WTC11 (cell line): ENCODE results near the gene TBC1D22A. TPM values are rescaled to one million over a fixed set of nuclear protein-coding genes. Genes with fewer than 3 reads are reported as not detected.

ENCODE experiments used
- ATAC-seq: fragments of 200-7000 bp; cut with Tn5 transposase; 2 replicates; pipeline ENCODE4 v1.10.0; 2021; ENCODE audit warnings: mild to moderate bottlenecking, moderate library complexity
- CTCF ChIA-PET: fragments of 300-600 bp; sonication (Branson Sonifier 250); formaldehyde crosslinking; loops from one replicate; lab custom pipeline; 2021; ENCODE audit warnings: antibody characterized with exemption; lab: Charles Lee
- POLR2A ChIA-PET: fragments of 350-600 bp; sonication (Branson Sonifier 250); formaldehyde crosslinking; loops from one replicate; lab custom pipeline; 2021; ENCODE audit warnings: antibody characterized with exemption; lab: Charles Lee
- DNase-seq: peaks from one replicate; pipeline ENCODE4 v3.0.0; 2021; ENCODE audit warnings: low spot score
- H3K27ac Mint-ChIP-seq: 2 replicates; pipeline ENCODE4 v1.8.0; 2021; ENCODE audit warnings: mixed read lengths
- H3K27me3 Mint-ChIP-seq: 2 replicates; pipeline ENCODE4 v1.8.0; 2021; ENCODE audit warnings: low read depth, mild to moderate bottlenecking, moderate library complexity, mixed read lengths
- H3K36me3 Mint-ChIP-seq: 2 replicates; pipeline ENCODE4 v1.8.0; 2021; ENCODE audit warnings: mixed read lengths
- H3K4me1 Mint-ChIP-seq: 2 replicates; pipeline ENCODE4 v1.8.0; 2022; ENCODE audit warnings: mixed read lengths
- H3K4me3 Mint-ChIP-seq: 2 replicates; pipeline ENCODE4 v1.8.0; 2021; ENCODE audit warnings: mild to moderate bottlenecking, moderate library complexity, mixed read lengths
- H3K9me3 Mint-ChIP-seq: 2 replicates; pipeline ENCODE4 v1.8.0; 2021; ENCODE audit warnings: mixed read lengths
- ATF3 ChIP-seq: sonication (generic); formaldehyde crosslinking; conservative IDR thresholded peaks from 2 replicates; pipeline ENCODE4 v1.8.1; 2022; ENCODE audit warnings: mild to moderate bottlenecking, missing genetic modification reagents
- CBFB ChIP-seq: sonication (generic); formaldehyde crosslinking; IDR thresholded peaks from 2 replicates; pipeline ENCODE4 v1.8.1; 2022; ENCODE audit warnings: mild to moderate bottlenecking, low read depth, missing genetic modification reagents
- ELF4 ChIP-seq: sonication (generic); formaldehyde crosslinking; IDR thresholded peaks from 2 replicates; pipeline ENCODE4 v1.8.1; 2022; ENCODE audit warnings: low read depth, mild to moderate bottlenecking, moderate library complexity, missing genetic modification reagents
- FOXP1 ChIP-seq: sonication (generic); formaldehyde crosslinking; IDR thresholded peaks from 2 replicates; pipeline ENCODE4 v1.8.0; 2022; ENCODE audit warnings: missing genetic modification reagents, mild to moderate bottlenecking, moderate library complexity, borderline replicate concordance
- MYBL2 ChIP-seq: sonication (generic); formaldehyde crosslinking; IDR thresholded peaks from 2 replicates; pipeline ENCODE4 v1.8.1; 2023; ENCODE audit warnings: mild to moderate bottlenecking, moderate library complexity, missing genetic modification reagents
- NR1H2 ChIP-seq: sonication (generic); formaldehyde crosslinking; IDR thresholded peaks from 2 replicates; pipeline ENCODE4 v1.9.0; 2021; ENCODE audit warnings: mild to moderate bottlenecking, moderate library complexity, missing genetic modification reagents
- PREB ChIP-seq: sonication (generic); formaldehyde crosslinking; IDR thresholded peaks from 2 replicates; pipeline ENCODE4 v1.8.1; 2022; ENCODE audit warnings: mild to moderate bottlenecking, missing genetic modification reagents, moderate library complexity, borderline replicate concordance
- RELA ChIP-seq: sonication (generic); formaldehyde crosslinking; IDR thresholded peaks from 2 replicates; pipeline ENCODE4 v1.8.1; 2022; ENCODE audit warnings: missing genetic modification reagents, mild to moderate bottlenecking, borderline replicate concordance
- RORB ChIP-seq: fragments of 250-450 bp; sonication (Bioruptor Pico); IDR thresholded peaks from 2 replicates; pipeline ENCODE4 v1.9.0; 2021; ENCODE audit warnings: mild to moderate bottlenecking
- USF2 ChIP-seq: sonication (generic); formaldehyde crosslinking; IDR thresholded peaks from 2 replicates; pipeline ENCODE4 v1.8.1; 2023; ENCODE audit warnings: mild to moderate bottlenecking, missing genetic modification reagents, moderate library complexity
- ZBTB21 ChIP-seq: sonication (generic); formaldehyde crosslinking; IDR thresholded peaks from 2 replicates; pipeline ENCODE4 v1.8.1; 2023; ENCODE audit warnings: mild to moderate bottlenecking, missing genetic modification reagents, borderline replicate concordance
- ZBTB43 ChIP-seq: sonication (generic); formaldehyde crosslinking; IDR thresholded peaks from 2 replicates; pipeline ENCODE4 v1.8.1; 2023; ENCODE audit warnings: mild to moderate bottlenecking, missing genetic modification reagents
- ZNF416 ChIP-seq: fragments of 250-450 bp; sonication (Bioruptor Pico); IDR thresholded peaks from 2 replicates; pipeline ENCODE4 v1.9.0; 2021; ENCODE audit warnings: mild to moderate bottlenecking, inconsistent platforms
- ZNF423 ChIP-seq: fragments of 250-450 bp; sonication (Bioruptor Pico); IDR thresholded peaks from 2 replicates; pipeline ENCODE4 v2.1.2; 2022; ENCODE audit warnings: mild to moderate bottlenecking, moderate library complexity
- total RNA-seq: library from RNA; stranded (reverse); gene quantifications from 3 replicates; pipeline ENCODE4 v1.2.3, GENCODE V29; 2021
- TF ChIP-seq, protein P1 (sequence below): fragments of 250-450 bp; sonication (Bioruptor Pico); IDR thresholded peaks from 2 replicates; pipeline ENCODE4 v1.9.0; 2021; ENCODE audit warnings: mild to moderate bottlenecking
- TF ChIP-seq, protein P2 (sequence below): sonication (generic); formaldehyde crosslinking; IDR thresholded peaks from 2 replicates; pipeline ENCODE4 v1.8.0; 2022; ENCODE audit warnings: mild to moderate bottlenecking, missing genetic modification reagents
- TF ChIP-seq, protein P3 (sequence below): sonication (generic); formaldehyde crosslinking; IDR thresholded peaks from 2 replicates; pipeline ENCODE4 v1.8.1; 2022; ENCODE audit warnings: low read depth, mild to moderate bottlenecking, moderate library complexity, missing genetic modification reagents, borderline replicate concordance
- TF ChIP-seq, protein P4 (sequence below): fragments of 250-450 bp; sonication (Bioruptor Pico); IDR thresholded peaks from 2 replicates; pipeline ENCODE4 v1.9.0; 2021; ENCODE audit warnings: mild to moderate bottlenecking
- TF ChIP-seq, protein P5 (sequence below): fragments of 250-450 bp; sonication (Bioruptor Pico); IDR thresholded peaks from 2 replicates; pipeline ENCODE4 v1.9.0; 2021; ENCODE audit warnings: moderate library complexity, mild to moderate bottlenecking, inconsistent platforms, borderline replicate concordance

TBC1D22A gene
- total RNA-seq, 1 experiment from 2014 or later, result 18.1 TPM

- TF ChIP-seq, protein P1, sequence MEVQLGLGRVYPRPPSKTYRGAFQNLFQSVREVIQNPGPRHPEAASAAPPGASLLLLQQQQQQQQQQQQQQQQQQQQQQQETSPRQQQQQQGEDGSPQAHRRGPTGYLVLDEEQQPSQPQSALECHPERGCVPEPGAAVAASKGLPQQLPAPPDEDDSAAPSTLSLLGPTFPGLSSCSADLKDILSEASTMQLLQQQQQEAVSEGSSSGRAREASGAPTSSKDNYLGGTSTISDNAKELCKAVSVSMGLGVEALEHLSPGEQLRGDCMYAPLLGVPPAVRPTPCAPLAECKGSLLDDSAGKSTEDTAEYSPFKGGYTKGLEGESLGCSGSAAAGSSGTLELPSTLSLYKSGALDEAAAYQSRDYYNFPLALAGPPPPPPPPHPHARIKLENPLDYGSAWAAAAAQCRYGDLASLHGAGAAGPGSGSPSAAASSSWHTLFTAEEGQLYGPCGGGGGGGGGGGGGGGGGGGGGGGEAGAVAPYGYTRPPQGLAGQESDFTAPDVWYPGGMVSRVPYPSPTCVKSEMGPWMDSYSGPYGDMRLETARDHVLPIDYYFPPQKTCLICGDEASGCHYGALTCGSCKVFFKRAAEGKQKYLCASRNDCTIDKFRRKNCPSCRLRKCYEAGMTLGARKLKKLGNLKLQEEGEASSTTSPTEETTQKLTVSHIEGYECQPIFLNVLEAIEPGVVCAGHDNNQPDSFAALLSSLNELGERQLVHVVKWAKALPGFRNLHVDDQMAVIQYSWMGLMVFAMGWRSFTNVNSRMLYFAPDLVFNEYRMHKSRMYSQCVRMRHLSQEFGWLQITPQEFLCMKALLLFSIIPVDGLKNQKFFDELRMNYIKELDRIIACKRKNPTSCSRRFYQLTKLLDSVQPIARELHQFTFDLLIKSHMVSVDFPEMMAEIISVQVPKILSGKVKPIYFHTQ (CRISPR knock-in tag), result no peak
- TF ChIP-seq ELF4, result no peak
- TF ChIP-seq, protein P2, sequence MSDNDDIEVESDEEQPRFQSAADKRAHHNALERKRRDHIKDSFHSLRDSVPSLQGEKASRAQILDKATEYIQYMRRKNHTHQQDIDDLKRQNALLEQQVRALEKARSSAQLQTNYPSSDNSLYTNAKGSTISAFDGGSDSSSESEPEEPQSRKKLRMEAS, result no peak
- no peak for TF ChIP-seq NR1H2 (CRISPR knock-in tag)
- TF ChIP-seq RELA, result no peak
- no peak for TF ChIP-seq MYBL2 (CRISPR knock-in tag)
- TF ChIP-seq, protein P3, sequence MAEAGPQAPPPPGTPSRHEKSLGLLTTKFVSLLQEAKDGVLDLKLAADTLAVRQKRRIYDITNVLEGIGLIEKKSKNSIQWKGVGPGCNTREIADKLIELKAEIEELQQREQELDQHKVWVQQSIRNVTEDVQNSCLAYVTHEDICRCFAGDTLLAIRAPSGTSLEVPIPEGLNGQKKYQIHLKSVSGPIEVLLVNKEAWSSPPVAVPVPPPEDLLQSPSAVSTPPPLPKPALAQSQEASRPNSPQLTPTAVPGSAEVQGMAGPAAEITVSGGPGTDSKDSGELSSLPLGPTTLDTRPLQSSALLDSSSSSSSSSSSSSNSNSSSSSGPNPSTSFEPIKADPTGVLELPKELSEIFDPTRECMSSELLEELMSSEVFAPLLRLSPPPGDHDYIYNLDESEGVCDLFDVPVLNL (CRISPR knock-in tag), result no peak
- no peak for TF ChIP-seq ZNF416
- TF ChIP-seq ZBTB43 (CRISPR knock-in tag), result no peak
- TF ChIP-seq PREB (CRISPR knock-in tag), result no peak
- TF ChIP-seq RORB (CRISPR knock-in tag), result no peak
These were observed 30.4 kb downstream of the TBC1D22A start (continued) for GRCh38 chr22:46792841-46793261.

DNA sequence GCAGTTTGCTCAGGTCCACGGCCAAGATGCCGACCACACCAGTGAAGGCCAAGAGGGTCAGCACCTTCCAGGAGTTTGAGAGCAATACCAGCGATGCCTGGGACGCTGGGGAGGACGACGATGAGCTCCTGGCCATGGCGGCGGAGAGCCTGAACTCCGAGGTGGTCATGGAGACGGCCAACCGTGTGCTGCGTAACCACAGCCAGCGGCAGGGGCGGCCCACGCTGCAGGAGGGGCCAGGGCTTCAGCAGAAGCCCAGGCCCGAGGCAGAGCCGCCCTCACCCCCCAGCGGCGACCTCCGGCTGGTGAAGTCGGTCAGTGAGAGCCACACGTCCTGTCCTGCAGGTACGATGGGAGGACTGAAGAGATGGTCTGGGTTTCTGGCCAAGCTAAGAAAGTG is 31.0 kb downstream of the TBC1D22A start:
- TF ChIP-seq, protein P4, sequence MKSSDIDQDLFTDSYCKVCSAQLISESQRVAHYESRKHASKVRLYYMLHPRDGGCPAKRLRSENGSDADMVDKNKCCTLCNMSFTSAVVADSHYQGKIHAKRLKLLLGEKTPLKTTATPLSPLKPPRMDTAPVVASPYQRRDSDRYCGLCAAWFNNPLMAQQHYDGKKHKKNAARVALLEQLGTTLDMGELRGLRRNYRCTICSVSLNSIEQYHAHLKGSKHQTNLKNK, result no peak
- TF ChIP-seq ATF3, result no peak
- TF ChIP-seq ZNF423 (CRISPR knock-in tag), result no peak
- no peak for TF ChIP-seq USF2
- TF ChIP-seq FOXP1, result no peak
- TF ChIP-seq, protein P5, sequence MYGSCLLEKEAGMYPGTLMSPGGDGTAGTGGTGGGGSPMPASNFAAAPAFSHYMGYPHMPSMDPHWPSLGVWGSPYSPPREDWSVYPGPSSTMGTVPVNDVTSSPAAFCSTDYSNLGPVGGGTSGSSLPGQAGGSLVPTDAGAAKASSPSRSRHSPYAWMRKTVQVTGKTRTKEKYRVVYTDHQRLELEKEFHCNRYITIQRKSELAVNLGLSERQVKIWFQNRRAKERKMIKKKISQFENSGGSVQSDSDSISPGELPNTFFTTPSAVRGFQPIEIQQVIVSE, result no peak
- TF ChIP-seq CBFB, result no peak
- no peak for TF ChIP-seq ZBTB21 (CRISPR knock-in tag)
- CTCF ChIA-PET, result interaction anchor here (3.3 kb wide), 1 partner anchor 10 kb away, joined by 20 read pairs; no protein-coding TSS in a partner anchor
- Mint-ChIP-seq H3K4me1 (no peaks in the 10 kb centered on the region), H3K4me3 (no peak overlapping the region), H3K9me3 (no peaks in the 10 kb centered on the region), H3K27me3 (no peaks in the 10 kb centered on the region), H3K27ac (no peak overlapping the region), H3K36me3 (0 out of 2 replicates have a peak, but pooled peaks cover 1% of the 10 kb centered on the region)
- POLR2A ChIA-PET, result no interaction called here
- no peak for DNase-seq
- ATAC-seq, result no peak
